GM12865 (cell line): Measurements from ENCODE around the gene SEMA3F.

ENCODE experiments used
- DNase-seq: peaks from one replicate; pipeline ENCODE4 v3.0.0; 2010; ENCODE audit warnings: low read depth
- H3K4me3 ChIP-seq: 2 replicates; pipeline ENCODE4 v1.5.1; 2011; ENCODE audit warnings: mild to moderate bottlenecking, low read depth, low read length, control low read depth
- TF ChIP-seq, protein P1 (sequence below): IDR thresholded peaks from 2 replicates; pipeline ENCODE4 v1.5.1; 2011; ENCODE audit warnings: low read length, control low read depth, low read depth, inconsistent platforms; ENCODE audit not compliant: insufficient read depth; ENCODE audit errors: missing control alignments

Gene SEMA3F

DNA sequence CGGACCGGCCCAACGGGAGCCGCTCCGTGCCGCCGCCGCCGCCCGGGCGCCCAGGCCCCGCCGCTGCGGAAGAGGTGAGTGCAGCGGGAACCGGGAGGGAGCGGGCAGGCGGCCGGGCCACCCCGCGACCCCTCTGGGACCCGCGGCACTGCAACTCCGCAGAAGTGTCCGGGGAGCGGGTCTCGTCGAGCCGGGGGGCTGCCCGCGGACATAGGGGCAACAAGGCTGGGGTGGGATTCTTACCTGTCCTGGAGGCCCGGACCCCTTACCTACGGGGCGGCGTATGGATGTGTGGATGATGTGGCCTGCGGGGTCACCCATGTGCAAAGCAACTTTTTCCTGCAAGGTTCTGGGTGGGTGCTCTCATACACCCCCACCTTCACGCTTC is 361 bp downstream of the SEMA3F start:
- no peak for DNase-seq
- TF ChIP-seq, protein P1, sequence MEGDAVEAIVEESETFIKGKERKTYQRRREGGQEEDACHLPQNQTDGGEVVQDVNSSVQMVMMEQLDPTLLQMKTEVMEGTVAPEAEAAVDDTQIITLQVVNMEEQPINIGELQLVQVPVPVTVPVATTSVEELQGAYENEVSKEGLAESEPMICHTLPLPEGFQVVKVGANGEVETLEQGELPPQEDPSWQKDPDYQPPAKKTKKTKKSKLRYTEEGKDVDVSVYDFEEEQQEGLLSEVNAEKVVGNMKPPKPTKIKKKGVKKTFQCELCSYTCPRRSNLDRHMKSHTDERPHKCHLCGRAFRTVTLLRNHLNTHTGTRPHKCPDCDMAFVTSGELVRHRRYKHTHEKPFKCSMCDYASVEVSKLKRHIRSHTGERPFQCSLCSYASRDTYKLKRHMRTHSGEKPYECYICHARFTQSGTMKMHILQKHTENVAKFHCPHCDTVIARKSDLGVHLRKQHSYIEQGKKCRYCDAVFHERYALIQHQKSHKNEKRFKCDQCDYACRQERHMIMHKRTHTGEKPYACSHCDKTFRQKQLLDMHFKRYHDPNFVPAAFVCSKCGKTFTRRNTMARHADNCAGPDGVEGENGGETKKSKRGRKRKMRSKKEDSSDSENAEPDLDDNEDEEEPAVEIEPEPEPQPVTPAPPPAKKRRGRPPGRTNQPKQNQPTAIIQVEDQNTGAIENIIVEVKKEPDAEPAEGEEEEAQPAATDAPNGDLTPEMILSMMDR, result no peak
- H3K4me3 ChIP-seq, result no peak overlapping the region

DNA sequence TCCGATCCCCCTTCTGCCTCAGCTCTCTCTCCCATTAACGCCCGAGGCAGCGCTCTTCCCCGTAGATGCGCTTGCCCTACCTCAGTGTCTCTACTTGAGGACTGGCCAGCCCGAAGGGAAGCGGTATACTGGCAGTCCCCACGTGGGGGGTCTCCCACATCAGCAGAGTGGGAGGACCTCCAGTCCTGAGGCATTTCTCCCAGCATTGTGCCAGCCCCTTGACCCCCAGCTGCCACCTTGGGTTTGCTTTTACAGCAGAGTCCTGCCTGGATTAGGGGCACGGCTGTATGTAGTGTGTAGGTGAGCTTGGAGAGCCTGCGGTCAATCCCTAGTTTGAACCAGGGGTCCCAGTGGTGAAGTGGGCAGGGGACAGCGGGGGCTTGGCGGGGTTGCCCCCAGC is 767 bp downstream of the SEMA3F start:
- no peak for DNase-seq
- H3K4me3 ChIP-seq, result no peak overlapping the region
- TF ChIP-seq, protein P1, result no peak

DNA sequence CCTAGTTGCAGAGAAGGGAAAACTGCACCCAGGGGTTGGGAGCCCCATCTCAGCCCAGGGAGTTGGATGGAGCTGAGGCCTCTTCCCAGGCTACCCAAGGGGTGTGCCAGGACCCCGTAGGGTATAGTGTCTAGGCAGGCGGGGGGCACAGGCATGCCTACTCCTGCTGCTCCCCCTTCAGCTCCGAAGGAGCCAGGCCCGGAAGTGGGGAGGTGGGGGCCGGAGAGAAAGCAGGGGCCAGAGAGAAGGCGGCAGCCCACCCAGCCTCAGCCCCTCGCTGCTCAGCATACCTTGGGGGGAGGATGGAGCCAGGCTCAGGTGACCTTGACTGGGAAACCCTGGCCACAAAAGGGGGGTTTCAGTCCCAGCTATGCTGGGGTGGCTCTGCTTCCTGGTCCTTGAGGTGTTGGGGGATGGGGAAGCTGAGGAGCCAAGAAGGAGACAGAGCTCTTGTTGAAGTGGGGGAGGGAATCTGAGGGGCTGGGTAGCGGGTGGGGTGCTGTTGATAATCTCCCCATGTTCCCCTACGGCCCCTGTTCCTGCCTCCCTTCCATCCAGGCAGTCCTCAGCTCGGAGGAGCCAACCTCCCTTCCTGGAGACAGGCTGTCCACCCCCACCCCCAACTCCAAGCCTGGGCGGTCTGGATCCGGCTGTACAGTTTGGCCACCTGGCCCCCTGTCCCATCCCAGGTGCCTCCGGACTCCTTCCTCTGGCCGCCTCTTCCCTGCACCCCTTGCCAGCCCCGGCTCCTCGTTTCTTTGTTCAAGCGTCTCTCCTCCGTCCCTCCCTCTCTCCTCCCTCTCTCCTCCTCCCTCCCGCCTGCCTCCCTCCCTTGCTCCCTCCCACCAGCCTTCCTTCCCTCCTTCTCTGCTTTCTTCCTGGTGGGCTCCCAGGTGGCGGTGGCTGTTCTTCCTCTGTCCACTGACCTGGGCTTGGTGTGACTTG is 1.7 kb downstream of the SEMA3F start:
- TF ChIP-seq, protein P1, result no peak
- DNase-seq, result no peak
- H3K4me3 ChIP-seq, result no peak overlapping the region

DNA sequence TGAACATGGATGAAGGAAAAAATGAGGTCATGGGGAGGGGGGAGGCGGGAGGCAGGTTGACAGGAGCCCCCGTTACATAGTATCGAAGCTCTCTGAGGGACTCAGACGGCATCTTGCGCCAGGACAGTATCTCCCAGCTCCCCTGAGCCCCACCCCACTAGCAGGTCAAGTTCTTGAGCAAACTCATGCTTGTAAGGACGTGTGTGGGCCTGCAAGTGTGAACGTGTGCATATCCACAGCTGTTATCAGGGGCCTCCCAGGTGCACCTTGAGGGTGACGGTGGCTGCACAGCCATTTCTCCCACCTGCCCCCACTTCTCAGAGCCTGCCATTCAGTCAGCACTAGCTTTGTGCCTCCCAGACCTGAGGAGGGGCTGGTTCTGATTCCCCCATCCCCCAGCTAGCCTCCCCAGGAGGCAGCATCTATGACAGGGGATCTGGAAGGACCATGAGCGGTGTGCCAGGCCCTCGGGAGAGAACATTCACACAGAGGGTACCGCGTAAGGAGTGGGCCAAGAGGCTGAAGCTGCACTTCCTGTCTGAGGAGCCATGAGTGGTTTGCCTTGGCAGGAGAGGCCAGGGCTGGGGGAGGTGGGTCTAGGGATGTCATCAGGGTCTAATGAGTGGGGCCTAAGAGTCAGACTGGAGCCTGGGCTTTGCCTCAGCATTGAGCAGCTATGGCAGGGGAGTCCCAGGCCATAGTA is 2.9 kb downstream of the SEMA3F start:
- H3K4me3 ChIP-seq, result no peak overlapping the region
- TF ChIP-seq, protein P1, result no peak
- DNase-seq, result no peak

DNA sequence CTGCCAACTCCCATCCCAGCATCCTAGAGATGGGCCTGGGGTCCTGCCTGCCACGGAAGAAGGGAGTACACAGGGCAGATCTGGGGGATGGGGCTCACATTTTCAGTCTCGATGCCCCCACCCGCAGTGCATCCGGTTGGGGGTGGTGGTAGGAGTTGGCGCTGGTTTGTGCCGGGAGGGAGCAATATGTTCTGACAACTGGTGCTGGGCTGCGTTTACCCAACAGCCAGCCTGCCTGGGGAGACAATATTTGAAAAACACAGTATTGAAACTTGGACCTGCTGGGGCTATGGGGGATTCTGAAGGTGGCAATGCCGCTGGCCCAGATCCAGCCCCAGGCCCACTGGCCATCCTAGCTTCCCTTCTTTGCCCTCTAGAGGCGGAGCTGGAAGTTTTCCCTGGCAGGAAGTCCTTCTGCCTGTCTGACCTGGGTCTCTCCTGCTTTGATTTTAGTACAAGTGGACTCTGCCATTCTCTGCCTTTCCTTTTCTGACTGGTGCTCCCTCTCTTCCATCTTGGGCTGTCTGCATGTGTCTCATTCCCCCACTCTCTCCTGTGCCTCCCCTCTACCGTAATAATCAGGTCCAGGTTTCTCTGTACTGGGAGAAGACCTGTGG is 3.5 kb downstream of the SEMA3F start:
- no peak overlapping the region for H3K4me3 ChIP-seq
- DNase-seq, result no peak
- TF ChIP-seq, protein P1, result no peak

DNA sequence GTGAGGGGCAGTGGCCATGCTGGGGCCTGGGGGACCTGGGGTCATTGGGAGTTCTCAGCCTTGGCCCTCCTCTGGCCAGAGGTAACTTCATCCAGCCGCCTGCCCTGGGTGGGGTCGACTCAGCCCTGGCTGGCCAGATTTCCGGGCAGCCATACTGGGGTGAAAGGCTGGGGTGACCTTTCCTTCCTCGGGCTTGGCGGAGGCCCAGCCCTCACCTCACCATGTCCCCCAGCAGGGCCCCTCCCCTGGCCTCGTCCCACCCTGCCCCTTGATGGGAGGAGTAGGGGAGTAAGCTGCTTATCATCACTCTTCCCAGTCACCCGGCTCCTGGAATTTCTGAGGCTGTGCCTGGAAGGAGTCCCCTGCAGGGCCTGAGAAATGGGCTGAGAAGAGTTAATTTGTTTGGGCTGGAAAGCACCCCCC is 5.4 kb downstream of the SEMA3F start:
- TF ChIP-seq, protein P1, result no peak
- no peak for DNase-seq
- no peak overlapping the region for H3K4me3 ChIP-seq
